Mesothelial cell of epicardium (in vitro differentiated cells): ENCODE results near the gene NOP9. TPM values are rescaled to one million over a fixed set of nuclear protein-coding genes. Genes with fewer than 3 reads are reported as not detected.

Experiments
- DNase-seq, 2 experiments: peaks; one replicate each; pipeline ENCODE4 v3.0.0; 2021; ENCODE audit warnings: low spot score in 2 of 2; ENCODE audit not compliant: unreplicated experiment in 2 of 2
- H3K27ac Mint-ChIP-seq: 2 replicates; pipeline ENCODE4 v1.8.0; 2021; ENCODE audit warnings: mixed read lengths
- H3K27me3 Mint-ChIP-seq: 2 replicates; pipeline ENCODE4 v1.8.0; 2021; ENCODE audit warnings: low read depth, mixed read lengths
- H3K36me3 Mint-ChIP-seq: 2 replicates; pipeline ENCODE4 v1.8.0; 2021; ENCODE audit warnings: mixed read lengths
- H3K4me1 Mint-ChIP-seq: 2 replicates; pipeline ENCODE4 v1.8.0; 2021; ENCODE audit warnings: mixed read lengths
- H3K4me3 Mint-ChIP-seq: 2 replicates; pipeline ENCODE4 v1.8.0; 2021; ENCODE audit warnings: mild to moderate bottlenecking, moderate library complexity, mixed read lengths
- H3K9me3 Mint-ChIP-seq: 2 replicates; pipeline ENCODE4 v1.8.0; 2021; ENCODE audit warnings: mixed read lengths
- CTCF ChIP-seq: fragments of 200-600 bp; sonication (generic); IDR thresholded peaks from one replicate; pipeline ENCODE4 v1.5.0; 2021; ENCODE audit warnings: antibody characterized with exemption; ENCODE audit not compliant: unreplicated experiment
- total RNA-seq: library from RNA; stranded (reverse); gene quantifications from 3 replicates; pipeline ENCODE4 v1.2.1, GENCODE V29; 2021

Gene NOP9
- total RNA-seq, 1 donor from 2014 or later = 30.8 TPM

- no peak for TF ChIP-seq CTCF
- H3K27ac Mint-ChIP-seq = peak overlapping the region; percentile 66
- H3K4me1 Mint-ChIP-seq = peaks cover 21% of the 10 kb centered on the region
- no peaks in the 10 kb centered on the region for H3K27me3 Mint-ChIP-seq
- no peaks in the 10 kb centered on the region for H3K9me3 Mint-ChIP-seq
- DNase-seq = no peak
- H3K36me3 Mint-ChIP-seq = no peaks in the 10 kb centered on the region
- H3K4me3 Mint-ChIP-seq = no peak overlapping the region
Measured at GRCh38 chr14:24258119-24258518, 41.5 kb upstream of the NOP9 start.

- Mint-ChIP-seq H3K4me1 (peaks cover 23% of the 10 kb centered on the region), H3K27me3 (no peaks in the 10 kb centered on the region), H3K4me3 (no peak overlapping the region), H3K36me3 (no peaks in the 10 kb centered on the region), H3K9me3 (no peaks in the 10 kb centered on the region), H3K27ac (peak overlapping the region; percentile 66)
- TF ChIP-seq CTCF = no peak
- DNase-seq = no peak
Measured at GRCh38 chr14:24258548-24259265, 40.9 kb upstream of the NOP9 start.

GRCh38 chr14:24259282-24260025 is 40.2 kb upstream of the NOP9 start:
- Mint-ChIP-seq H3K36me3 (no peaks in the 10 kb centered on the region), H3K27me3 (no peaks in the 10 kb centered on the region), H3K27ac (peak overlapping the region; percentile 79), H3K9me3 (no peaks in the 10 kb centered on the region), H3K4me1 (peaks cover 30% of the 10 kb centered on the region), H3K4me3 (no peak overlapping the region)
- DNase-seq = peak; percentile 57 to 81
- TF ChIP-seq CTCF = no peak

GRCh38 chr14:24260026-24260779 is 39.4 kb upstream of the NOP9 start:
- no peak for TF ChIP-seq CTCF
- no peaks in the 10 kb centered on the region for H3K27me3 Mint-ChIP-seq
- H3K9me3 Mint-ChIP-seq = no peaks in the 10 kb centered on the region
- no peak for DNase-seq
- no peak overlapping the region for H3K4me3 Mint-ChIP-seq
- peaks cover 33% of the 10 kb centered on the region for H3K4me1 Mint-ChIP-seq
- H3K36me3 Mint-ChIP-seq = no peaks in the 10 kb centered on the region
- H3K27ac Mint-ChIP-seq = peak overlapping the region; percentile 79

GRCh38 chr14:24260780-24261157 is 38.9 kb upstream of the NOP9 start:
- Mint-ChIP-seq H3K9me3 (no peaks in the 10 kb centered on the region), H3K27me3 (no peaks in the 10 kb centered on the region), H3K36me3 (no peaks in the 10 kb centered on the region), H3K4me1 (peaks cover 33% of the 10 kb centered on the region), H3K27ac (peak overlapping the region; percentile 31), H3K4me3 (no peak overlapping the region)
- TF ChIP-seq CTCF = no peak
- DNase-seq = no peak
